DLD1 (cell line): ENCODE measurements around the gene PTGDS.

Experiments
- in situ Hi-C: cut with HindIII; loops from 2 replicates; pipeline ENCODE4 v1.10.0; 2017; ENCODE audit warnings: low sequenced_read_pairs

The PTGDS gene

DNA sequence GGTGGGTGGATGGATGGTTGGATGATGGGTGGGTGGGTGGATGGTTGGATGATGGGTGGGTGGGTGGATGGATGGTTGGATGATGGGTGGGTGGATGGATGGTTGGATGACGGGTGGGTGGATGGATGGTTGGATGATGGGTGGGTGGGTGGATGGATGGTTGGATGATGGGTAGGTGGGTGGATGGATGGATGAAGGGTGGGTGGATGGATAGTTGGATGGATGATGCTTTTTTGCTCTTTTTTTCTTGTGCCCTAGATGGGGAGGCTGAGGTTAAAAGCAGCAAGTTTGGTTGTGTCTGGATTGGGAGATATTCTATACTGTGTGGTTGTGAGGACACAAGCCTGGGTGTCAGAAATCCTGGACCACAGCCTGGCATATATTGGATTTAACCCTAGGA, 19.8 kb upstream of the PTGDS start:
- in situ Hi-C loops, result no loop called here

DNA sequence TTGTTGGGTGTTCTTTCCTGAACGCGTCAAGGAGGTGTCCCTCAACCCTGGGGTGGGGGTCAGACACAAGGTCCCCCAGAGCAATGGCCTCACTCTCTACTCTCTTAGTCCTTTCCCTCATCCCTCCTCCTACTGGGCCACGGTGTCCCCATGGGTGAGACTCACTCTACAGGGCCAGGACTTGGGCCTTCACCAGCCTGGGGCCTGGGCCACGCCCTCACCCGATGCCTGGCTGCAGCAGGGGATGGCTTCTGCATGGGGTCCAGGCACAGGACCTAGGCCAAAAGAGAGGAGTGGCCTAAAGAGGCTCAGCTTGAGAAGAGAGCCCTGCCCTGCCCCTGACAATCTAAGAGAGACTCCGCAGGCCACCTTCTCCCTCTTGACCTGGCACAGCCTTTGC, 19.4 kb upstream of the PTGDS start:
- in situ Hi-C loops, result no loop called here

DNA sequence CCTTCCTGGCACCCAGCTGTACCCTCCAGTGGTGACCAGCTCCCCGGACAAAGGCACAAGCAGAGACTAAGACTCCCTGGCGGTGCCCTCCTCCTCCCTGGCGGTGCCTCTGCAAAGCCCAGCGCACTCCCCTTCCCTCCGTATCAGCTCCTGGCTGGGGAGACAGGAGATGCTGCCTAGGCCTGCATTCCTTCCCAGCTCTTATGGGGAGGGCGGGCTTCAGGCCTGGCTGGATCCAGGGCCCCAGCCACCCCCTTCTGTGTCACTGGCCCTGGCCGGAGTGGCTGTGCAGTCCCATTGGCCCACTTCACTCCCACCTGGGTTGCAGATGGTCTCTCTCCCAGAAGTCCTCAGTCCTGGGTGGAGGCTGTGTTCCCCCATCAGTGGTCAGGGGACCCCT, 18.8 kb upstream of the PTGDS start:
- in situ Hi-C loops, result no loop called here

DNA sequence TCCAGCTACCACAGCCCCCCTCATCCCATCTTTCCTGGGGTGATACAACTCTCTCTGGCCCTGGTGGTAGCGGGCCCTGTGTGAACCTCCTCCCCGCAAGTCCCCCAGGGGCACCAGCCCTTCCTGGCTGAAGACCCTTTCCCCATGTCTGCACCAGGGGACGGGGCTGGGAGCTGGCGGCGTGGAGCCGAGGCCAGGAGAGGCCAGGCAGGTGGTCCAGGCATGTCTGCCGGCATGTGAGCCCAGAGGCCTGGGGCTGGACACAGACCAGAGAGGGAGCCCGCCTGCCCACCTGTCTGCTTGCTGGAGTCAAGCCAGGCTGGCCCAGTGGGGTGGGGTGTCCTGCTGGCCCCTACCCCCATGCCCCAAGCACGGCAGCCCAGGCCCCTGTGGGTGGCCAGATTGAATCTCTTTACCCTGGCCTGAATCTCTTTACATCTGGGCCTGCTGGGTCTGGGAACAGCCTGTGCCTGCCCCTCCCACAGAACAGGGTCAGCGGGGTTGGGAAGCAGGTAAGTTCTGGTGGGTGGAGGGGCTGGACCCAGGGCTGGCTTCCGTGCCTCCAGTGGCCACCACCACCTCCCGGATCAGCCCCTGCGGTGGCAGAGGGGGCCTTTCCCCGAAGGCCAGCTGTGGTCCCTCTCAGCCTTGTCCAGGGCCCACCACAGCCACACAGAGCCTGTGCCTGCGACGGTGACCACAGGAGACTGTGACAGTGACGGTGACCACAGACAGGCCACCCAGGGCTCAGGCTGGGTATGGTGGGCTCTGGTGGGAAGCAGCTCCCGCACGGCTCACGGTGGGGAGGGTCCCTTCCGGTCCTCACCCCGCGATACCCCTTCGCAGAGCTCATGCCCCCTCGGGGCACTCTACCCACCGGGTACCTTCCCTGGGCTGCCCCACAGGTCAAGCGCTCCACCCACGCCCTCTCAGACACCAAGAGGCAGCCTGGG, 18.1 kb upstream of the PTGDS start:
- in situ Hi-C loops, result no loop called here

DNA sequence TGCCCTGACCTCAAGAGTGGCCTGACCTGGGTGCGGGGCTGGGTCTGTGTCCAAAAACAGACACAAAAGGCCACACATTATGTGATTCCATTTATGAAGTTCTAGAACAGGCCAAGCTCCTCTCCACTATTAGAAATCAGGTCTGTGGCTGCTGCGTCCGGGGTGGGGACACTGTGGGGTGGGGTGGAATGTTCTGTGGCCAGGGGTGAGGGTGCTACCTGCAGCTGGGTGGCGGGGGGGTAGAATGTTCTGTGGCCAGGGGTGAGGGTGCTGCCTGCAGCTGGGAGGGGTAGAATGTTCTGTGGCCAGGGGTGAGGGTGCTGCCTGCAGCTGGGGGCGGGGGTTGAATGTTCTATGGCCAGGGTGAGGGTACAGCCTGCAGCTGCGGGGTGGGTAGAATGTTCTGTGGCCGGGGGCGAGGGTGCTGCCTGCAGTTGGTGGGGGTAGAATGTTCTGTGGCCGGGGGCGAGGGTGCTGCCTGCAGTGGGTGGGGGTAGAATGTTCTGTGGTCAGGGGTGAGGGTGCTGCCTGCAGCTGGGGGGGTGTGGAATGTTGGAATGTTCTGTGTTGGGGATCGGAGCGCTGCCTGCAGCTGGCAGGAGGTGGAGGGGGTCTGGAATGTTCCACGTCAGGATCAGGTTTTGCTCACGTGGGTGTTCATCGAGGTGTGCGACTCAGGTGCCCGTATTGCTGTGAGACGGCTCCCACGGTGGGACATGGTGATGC, 16.9 kb upstream of the PTGDS start:
- in situ Hi-C loops, result no loop called here

DNA sequence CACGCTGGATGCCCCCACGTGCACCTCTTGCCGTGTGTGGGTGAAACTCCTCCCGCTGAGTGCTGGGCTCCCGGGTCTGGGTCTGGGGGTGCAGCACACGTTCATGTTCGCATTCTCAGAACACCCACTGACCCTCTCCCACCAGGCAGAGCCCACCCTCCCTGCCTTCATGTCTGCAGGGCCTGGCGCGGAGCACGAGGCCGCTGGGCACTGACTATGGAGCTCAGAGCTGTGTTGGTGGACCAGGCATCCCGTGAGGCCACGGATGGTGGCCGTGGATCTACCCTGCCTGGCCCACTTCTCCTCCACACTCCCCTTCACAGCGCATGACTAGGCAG, 16.4 kb upstream of the PTGDS start:
- in situ Hi-C loops, result no loop called here

DNA sequence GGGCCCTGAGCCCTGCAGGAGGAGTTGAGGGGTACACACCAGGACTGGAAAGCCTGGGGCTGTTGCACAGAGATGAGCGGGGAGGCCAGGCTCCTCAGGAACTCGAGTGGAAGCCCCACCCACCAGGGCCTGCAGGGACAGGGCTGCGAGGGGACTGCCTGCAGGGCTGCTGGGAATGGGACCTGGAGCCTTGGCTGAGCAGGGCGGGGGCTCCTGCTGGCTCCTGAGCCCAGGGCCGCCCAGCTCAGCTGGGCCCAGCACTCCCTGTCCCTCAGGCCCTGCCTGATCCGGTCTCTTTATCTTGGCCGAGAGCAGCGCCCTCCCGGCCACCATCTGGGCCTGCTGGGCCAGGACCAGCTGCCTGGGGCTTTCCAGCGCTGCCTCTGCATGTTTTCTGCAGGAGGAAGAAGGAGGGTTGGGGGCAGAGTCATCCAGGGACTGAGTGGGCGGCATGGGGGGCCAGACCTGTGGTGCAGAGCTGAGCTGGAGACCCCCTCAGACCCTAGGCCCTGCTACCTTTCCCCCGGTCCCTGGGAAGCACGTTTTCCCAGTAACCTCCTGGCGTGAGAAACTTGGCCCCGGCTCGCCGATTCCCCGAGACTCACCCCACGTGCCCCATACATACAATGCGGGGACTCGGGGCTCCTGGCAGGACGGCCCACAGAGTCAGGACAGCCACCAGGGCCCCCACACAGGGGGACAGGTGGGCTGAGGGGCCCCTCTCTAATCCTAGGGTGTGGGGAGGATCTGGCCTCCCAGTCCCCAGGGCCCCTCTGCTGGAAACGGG, 15.8 kb upstream of the PTGDS start:
- in situ Hi-C loops, result no loop called here

DNA sequence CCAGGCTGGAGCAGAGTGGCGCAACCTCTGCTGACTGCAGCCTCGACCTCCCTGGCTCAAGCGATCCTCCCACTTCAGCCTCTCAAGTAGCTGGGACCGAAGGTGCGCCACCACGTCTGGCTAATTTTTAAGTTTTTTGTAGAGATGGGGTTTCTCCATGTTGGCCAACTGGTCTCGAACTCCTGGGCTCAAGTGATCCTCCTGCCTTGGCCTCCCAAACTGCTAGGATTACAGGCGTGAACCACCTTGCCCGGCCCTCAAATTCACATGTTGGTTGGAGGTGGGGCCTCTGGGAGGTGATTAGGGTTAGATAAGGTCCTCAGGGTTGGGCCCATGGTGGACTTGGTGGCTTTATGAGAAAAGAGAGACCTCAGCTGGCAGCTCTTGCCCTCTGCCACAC, 15.1 kb upstream of the PTGDS start:
- in situ Hi-C loops, result no loop called here

DNA sequence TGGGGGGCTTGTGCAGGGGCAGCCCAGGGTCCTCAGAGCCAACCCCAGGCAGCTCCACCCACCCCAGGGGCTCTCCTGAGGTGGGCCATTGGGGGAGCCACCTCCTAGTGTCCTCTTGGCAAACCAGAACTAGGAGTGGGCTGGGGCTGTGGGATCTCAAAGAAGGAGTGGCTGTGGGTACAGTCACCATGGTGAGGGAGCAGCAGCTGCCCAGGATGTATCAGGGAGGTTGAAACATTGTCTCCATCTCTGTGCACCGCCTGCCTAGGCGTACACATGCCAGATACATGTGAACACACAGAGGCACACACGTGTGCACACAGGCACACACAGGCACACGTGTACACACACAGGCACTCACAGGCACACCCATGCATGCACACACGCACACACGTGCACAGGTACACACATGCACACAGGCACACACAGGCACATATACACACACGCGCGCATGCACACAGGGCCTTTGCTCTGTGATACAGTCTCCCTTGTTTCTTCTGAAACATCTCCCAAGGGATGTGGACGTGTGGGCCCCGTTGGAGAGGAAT, 14.5 kb upstream of the PTGDS start:
- in situ Hi-C loops, result no loop called here

DNA sequence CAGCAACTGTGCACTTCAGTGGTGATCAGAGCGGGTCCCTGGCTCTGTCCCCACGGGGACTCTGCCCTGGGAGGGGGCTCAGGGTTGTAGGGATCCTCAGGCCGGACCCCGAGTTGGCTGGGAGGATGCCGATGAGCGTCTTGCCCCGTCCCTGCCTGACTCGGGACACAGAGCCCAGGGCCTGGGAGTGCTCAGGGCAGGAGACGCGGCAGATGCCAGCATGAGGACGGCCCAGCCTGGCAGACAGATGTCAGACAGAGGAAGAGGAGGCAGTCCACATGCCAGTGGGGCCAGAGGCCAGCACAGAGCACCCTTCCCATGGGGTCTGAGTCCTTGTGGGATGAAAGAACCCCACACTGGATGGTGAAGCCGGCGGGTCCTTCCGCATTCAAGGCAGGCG, 14.0 kb upstream of the PTGDS start:
- in situ Hi-C loops, result no loop called here

DNA sequence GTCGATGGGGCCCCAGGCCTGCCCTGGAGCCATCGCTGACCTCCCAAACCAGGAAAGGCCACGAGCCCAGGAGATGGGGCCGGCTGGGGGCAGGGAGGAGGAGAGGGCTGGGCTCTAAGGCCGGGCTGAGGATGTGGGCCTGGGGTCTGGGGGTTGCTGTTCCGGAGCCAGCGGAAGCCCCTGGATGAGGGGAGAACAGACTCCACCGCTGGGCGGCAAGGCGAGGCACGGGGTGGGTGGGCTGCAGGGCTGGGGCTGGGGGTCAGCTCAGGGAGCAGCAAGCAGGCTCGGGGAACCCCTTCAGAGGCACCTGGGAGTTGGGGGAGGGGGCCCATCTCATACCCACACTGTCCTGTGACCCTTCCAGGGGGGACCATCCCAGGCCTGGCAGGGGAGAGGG, 13.6 kb upstream of the PTGDS start:
- in situ Hi-C loops, result no loop called here

DNA sequence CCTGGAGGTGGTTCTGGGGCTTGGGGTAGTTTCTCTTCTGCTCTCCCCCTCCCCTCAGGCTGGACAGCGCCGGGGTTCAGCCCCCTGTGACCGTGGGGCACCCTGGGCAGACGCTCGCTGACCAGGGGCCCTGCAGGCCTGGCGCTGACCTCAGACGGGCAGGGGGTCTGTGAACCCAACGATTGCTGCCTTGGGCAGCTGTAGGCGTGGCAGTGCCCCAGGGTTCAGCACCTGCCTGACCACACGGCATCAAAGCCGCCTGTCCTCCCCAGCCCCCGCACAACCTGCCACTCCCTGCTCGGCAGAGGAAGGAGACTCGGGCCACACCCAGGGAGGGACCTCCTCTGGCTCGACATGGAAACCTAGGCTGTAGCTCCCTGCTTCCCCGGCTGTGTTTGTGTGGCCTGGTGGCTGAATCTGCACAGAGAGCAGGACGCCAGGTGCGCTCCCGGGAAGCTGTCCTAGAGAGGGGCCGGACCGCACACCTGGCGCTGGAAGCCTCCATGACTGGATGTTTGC, 13.1 kb upstream of the PTGDS start:
- in situ Hi-C loops, result no loop called here

DNA sequence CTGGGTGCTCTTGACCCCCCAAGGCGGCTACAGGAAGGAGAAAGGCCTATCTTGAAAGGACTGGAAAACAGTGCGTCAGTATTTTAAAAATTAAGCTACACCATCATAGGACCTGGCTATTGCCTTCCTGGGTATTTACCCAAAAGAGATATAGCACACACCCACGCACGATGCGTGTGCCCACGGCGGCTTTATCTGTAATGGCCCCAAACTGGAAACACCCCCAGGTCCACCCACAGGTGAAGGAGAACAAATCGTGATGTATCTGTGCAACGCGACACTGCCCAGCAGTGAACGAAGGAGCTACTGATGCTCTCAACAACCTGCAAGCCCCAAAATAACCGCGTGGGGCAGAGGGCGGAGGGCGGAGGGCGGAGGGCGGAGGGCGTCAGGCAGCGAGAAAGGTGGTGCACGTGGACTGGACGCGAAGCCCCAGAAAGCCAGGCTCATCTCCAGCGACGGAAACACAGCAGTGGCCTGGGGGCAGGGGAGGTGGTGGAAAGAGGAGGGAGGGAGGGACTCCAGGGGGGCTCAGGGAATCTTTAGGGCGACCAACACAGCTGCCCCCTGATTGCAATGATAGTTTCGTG, 12.4 kb upstream of the PTGDS start:
- in situ Hi-C loops, result no loop called here

DNA sequence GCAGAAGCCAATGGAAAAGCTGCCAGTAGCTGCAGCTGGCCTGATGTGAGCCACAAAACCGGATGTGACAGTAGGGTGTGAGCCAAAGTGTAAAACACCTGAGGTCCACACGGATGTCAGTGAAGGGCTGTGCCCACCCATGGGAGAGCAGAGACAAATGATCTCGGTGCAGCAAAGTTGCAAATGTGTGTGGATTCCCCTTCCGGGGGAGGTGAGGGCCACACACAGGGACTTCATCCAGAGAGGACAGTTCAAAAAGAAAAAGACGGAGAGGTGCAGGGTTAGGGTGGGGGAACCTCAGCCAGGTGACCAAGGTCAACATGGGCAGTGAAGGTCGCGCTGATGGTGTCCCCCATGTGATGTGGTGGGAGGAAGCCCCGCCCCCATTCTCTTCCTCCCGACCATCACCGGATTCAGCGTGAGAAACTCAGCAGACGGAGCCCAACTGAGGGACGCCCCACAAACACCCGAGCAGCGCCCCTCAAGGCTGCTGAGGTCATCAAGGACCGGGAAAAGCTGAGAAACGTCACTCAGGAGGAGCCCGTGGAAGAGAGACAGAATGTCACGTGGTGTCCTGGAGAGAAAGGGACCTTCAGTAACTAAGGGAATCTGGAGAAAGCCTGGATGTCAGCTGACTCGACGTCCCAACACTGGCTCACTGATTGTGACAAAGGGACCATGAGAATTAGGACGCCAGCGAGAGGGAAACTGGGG, 11.4 kb upstream of the PTGDS start:
- in situ Hi-C loops, result no loop called here

DNA sequence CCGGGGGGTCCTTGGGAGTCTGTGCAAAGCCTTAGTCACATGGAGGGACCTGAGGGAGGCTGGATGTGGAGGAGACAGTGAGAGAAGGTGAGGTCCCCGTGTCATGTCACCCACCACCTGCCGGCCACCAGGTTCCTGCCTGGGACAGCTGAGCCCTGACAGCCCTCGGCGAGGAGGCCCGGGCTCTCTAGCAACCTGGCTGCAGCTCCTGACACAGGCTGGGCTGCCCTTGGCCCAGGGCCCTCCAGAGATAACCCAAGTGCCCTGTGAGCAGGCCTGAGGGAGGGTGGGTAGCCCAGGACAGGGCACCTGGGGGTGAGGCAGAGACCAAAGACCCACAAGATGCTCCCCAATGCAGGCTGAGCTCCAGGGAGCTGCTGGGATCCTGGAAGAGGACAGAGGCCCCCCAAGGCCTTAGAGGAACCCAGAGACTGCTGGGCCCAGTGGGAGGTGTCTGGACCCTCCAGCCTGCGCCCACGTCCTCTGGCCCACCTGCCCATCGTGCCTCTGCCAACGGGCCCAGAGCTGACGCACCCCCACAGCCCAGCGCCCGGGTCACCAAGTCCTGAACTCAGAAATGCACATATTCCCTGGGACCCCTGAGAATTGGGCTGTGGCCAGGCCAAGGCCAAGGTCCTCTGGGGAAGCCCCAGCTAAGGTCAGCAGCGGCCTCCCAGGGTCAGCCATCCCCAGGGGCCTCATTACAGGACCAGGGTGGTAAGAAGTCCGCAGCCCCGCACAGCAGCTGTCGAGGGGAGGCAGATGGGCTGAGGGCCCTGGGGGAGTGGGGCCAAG, 8.8 kb upstream of the PTGDS start:
- in situ Hi-C loops, result no loop called here

DNA sequence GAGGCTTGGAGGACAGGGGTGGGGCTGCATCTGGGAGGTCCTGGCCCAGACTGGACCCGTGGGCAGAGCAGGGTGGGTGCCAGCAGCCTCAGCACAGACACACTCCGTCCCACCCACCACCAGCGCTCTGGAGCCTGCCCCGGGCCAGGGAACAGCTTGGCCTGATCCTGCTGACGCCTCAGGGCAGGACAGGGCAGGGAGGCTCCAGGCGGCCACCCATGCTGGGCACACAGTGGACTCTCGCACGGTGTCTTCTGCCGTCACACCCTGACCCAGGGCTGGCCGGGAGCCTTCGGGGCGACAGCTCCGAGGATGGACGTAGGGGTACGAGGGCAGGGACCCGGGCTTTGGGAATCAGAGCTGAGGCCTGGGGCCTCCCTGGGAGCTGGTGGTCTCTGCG, 8.2 kb upstream of the PTGDS start:
- in situ Hi-C loops, result no loop called here

DNA sequence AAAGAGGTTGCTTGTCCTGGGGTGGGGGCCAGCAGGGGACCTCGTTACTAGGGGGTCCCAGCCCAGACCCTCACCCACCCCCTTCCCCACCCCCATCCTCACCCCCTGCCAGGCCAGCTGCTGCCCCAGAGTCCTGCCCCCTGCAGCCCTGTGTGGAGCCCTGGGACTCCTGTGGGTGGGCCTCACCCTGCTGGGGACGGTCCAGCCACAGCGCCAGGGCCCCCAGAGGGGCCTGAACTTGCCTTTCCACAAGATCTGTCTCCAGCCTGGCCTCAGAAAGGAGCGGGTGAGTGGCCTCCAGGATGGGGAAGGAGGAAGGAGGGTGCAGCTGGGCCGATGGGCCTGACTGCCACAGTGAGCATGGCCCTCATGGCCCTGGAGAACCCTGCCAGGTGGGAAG, 7.5 kb upstream of the PTGDS start:
- in situ Hi-C loops, result no loop called here

DNA sequence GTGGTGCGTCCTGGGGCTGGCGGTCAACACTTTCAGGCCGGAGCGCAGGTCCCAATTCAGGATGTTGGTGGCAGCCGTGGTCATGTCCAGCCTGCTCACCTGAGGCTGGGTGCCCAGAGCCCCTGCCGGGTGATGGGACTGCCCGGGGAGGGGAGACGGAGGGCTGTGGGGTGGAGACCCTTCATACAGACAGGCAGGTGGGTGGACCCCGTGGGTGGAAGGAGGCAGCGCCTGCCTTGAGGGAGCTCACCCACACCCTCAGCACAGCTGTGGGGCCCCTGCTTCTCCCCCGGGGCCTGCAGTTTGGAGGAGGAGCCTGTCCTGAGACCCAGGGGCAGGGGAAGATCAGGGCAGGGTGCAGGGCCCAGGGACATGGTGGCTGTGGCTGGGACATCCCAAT, 6.9 kb upstream of the PTGDS start:
- in situ Hi-C loops, result no loop called here

DNA sequence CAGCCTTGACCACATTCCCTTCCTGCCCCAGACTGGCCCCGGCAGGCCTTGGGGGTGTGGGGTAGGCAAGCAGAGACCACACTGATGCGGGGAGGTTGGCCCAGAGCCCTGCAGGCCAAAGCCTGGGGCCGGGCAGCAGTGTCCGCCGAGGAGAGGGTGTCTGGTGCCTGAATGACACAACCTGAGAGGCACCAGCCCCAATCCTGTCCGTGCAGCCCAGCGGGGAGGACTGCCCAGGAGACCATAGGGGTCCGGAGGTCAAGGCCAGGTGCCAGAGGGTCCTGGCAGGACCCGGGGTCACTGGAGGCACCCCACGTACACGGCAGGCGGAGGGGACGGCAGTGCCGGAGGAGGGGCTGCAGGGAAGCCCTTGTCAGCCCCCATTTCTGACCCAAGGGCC, 5.6 kb upstream of the PTGDS start:
- in situ Hi-C loops, result no loop called here
